GM19351 (cell line): ENCODE results near the gene RAB9B.
"Not testable (repeated sequence)": the region's sequence is repeated elsewhere in the genome, so short reads cannot be mapped to it uniquely, and the experiment has no call there.

Experiments
- ATAC-seq: cut with Tn5 transposase; IDR thresholded peaks from one replicate; pipeline ENCODE4 v1.9.1; 2021; ENCODE audit warnings: mild to moderate bottlenecking, moderate library complexity; ENCODE audit not compliant: unreplicated experiment

RAB9B gene

DNA sequence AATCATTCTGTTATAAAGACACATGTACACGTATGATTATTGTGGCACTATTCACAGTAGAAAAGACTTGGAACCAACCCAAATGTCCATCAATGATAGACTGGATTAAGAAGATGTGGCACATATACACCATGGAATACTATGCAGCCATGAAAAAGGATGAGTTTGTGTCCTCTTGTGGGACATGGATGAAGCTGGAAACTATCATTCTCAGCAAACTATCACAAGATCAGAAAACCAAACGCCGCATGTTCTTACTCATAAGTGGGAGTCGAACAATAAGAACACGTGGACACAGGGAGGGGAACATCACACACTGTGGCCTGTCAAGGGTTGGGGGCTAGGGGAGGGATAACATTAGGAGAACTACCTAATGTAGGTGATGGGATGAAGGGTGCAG lies 15.0 kb downstream of the RAB9B start:
- ATAC-seq: not testable (repeated sequence)

- no peak for ATAC-seq
Measured at GRCh38 chrX:103811858-103812257, 20.2 kb downstream of the RAB9B start.

DNA sequence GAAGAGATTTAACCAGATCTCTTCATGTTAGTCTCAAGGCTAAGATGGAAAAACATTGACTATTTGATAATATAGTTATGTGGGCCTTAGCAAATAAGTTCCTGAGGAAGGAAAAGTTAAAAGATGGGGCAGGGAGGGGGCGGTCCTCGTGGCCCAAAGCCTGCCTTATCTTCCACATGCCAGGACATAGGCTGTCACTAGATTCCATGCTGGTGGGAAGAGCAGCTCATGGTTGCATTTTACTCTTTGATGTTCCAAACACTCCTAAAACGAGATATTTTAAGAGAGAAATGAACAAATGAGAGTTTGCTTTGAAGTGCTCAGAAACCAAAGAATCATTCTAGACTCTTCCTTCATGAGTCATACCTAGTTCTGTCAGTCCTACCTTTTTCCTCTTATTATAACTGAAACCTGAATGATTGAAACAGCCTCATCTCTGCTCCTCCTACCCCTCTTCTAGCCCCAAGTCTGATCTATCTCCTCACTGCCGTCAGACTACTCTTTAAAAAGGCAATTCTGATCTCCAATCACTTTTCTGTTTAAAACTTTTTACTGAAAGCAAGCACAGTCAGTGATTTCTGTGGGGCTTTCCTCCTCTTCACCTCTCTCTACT lies 25.1 kb downstream of the RAB9B start:
- ATAC-seq: no peak

DNA sequence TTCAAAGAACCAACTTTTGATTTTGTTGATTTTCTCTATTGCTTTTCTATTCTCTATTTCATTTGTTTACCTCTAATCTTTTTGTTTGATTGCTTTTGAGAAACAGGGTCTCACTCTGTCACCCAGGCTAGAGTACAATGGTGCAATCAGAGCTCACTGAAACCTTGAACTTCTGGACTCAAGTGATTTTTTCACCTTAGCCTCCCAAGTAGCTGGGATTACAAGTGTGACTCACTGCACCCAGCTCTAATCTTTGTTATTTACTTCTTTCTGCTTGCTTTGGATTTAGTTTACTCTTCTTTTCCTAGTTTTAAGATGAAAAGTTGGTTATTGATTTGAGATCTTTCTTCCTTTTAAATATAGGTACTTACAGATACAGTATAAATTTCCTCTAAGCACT lies 26.2 kb downstream of the RAB9B start:
- no peak for ATAC-seq

GRCh38 chrX:103800318-103800717 lies 31.7 kb downstream of the RAB9B start:
- ATAC-seq: no peak

DNA sequence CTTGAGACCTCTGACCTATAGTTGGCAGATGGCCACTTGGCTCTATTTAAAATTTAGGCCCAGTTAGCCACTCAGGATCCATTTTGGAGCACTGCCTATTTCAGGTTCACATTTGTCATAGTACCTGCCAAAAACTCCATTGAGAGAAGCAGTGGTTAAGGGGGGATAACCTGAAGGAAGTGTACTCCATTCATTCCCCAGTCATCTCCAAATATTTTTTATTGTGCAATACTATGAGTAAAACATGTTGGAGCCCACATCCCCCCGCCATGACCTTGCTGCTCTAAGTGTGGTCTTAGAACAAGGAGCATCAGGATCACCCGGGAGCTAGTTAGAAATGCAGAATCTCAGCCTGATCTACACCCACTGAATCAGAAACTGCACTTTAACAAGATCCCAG lies 34.4 kb downstream of the RAB9B start:
- ATAC-seq: no peak

- no peak for ATAC-seq
Measured at GRCh38 chrX:103794119-103794518, 37.9 kb downstream of the RAB9B start.

DNA sequence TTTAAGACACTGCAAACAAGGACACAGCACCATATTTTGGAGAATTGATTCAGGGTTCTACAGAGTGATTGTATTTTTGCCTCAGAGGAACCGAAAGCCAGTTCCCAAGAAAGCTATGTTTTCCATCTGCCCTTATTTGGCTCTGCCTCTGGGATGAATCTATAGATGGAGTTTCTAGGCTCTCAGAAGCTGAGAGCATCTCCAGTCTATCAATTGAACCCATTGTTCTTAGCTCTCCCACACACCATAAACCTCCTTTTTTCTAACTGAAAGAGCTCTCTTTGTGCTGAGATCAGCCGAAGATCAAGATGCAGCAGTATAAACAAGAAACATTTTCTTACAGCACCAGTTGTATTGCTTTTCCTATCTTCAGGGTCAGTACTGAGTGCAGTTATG lies 38.5 kb downstream of the RAB9B start:
- no peak for ATAC-seq

GRCh38 chrX:103792916-103793544 lies 39.0 kb downstream of the RAB9B start:
- no peak for ATAC-seq

DNA sequence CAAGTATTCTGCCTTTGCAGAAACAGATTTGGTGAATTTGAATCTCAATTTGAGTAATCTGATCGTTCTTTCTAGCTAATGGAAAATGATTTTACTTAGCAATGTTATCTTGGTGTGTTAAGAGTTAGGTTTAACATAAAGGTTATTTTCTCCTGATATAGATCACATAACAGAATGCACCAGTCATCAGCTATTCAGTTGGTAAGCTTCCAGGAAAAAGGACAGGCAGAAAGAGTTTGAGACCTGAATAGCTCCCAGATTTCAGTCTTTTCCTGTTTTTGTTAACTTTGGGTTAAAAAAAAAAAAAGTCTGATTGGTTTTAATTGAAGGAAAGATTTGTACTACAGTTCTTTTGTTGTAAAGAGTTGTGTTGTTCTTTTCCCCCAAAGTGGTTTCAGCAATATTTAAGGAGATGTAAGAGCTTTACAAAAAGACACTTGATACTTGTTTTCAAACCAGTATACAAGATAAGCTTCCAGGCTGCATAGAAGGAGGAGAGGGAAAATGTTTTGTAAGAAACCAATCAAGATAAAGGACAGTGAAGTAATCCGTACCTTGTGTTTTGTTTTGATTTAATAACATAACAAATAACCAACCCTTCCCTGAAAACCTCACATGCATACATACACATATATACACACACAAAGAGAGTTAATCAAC lies 40.1 kb downstream of the RAB9B start:
- no peak for ATAC-seq

GRCh38 chrX:103791228-103791627 lies 40.8 kb downstream of the RAB9B start:
- ATAC-seq: no peak

DNA sequence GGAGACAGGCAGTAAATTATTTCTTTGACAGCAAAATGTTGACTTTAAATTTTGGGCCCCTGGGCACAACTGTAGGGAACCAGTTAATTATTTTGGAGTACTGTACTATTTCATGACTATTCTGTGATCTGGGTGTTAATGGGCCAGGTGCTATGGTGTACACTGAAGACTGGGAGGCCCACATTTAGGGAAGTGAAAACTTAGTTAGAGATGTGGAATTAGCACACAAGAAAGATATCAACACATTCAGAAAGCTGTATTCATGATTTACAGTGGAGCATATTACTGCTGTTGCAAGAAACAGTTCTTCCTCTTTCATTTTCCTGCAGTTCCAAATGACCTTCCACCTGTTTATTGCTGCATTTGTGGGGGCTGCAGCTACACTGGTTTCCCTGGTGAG lies 43.1 kb downstream of the RAB9B start:
- peak; percentile 94 for ATAC-seq

DNA sequence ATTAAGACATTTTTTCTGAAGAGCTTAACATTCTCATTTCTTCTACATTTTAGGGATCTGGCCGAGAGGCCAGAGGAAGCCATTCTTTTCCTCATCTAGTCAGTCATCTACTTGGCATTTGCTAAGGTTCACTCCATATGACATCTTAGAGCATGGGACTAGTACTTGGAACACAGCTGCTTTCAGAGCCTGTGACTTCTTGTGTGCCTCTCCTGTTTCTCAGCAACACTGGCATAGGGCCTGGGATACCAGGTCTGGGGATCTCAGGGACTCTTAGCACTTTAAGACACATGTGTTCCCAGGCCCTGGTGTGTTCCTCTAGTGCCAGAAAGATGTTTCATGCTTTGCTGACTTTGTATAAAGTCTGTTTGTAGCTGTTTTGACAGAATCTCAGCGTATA lies 48.1 kb downstream of the RAB9B start:
- ATAC-seq: no peak

GRCh38 chrX:103783196-103783595 lies 48.9 kb downstream of the RAB9B start:
- no peak for ATAC-seq

GRCh38 chrX:103782640-103783039 lies 49.4 kb downstream of the RAB9B start:
- no peak for ATAC-seq

DNA sequence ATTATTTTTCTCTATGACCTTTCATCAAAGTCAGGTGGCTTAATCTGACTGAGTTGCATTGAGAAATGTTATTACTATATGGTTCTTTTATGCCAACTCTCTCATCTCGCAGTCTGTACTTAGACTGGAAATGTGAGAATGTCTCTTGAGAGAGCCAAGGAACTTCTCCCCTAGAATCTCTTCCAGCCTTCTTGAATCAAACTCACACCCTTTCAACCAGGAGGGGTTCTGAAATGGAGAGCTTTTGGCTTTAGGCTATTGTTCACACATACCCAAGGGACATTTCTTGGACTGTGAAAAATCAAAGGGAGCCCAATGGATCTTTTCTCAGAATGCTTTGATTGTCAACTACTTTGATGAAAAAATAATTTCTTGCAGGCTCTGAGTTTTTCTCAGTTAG lies 50.4 kb downstream of the RAB9B start:
- ATAC-seq: no peak

GRCh38 chrX:103781062-103781402 lies 51.0 kb downstream of the RAB9B start:
- no peak for ATAC-seq

DNA sequence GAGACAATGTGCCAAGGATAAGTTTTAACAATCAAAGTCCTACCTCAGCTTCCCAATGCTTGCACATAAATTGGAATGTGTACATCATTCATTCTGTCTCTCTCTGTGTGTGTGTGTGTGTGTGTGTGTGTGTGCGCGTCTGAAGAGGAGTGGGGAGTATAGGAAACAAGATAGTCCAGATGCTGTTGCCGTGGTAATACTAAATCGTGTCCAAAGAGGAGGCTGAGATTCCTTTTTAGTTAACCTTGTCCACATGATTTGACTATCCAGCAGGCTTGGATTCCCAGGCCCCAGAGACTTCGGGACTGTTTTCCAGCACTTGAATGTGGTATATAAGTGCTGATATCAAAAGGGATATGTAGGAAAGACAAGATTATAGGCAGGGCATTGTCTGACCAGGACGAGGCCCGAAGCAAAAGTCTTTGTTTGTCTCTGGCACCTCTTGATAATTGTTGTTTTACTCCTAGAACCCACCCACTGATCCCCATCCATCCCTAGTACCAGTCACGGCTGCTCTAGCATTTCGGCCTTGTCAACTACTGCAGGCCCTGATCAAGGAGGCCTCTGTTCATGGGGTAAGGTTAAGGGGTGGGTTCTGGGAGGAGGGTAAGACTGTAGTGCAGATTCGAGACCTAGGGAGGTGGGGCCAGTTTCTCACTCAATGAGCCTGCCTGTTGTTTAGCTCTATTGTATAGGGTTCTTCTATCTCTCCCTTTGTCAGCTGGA lies 51.6 kb downstream of the RAB9B start:
- no peak for ATAC-seq

- no peak for ATAC-seq
Measured at GRCh38 chrX:103779141-103779789, 52.8 kb downstream of the RAB9B start.

DNA sequence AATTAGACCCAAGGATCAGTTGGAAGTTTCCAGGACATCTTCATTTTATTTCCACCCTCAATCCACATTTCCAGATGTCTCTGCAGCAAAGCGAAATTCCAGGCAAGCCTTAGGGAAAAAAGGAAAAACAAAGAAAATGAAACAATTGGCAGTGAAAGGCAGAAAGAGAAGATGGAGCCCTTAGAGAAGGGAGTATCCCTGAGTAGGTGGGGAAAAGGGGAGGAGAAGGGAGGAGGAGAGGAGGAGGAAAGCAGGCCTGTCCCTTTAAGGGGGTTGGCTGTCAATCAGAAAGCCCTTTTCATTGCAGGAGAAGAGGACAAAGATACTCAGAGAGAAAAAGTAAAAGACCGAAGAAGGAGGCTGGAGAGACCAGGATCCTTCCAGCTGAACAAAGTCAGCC lies 55.5 kb downstream of the RAB9B start, which contains the start of gene PLP1:
TSS of gene PLP1 (plus strand) at position 295 of the 400 bp plus-strand sequence. CDS start 156 bp downstream, outside the sequence.
- ATAC-seq: no peak

- no peak for ATAC-seq
Measured at GRCh38 chrX:103774070-103774642, 57.9 kb downstream of the RAB9B start.
